Psoas muscle (tissue), 8 donors: ENCODE measurements around the gene YPEL5. TPM values are rescaled to one million over a fixed set of nuclear protein-coding genes. Genes with fewer than 3 reads are reported as not detected.
A peak's percentile ranks its signal among the peaks of the same experiment; 100 is the strongest.

Experiments
- ATAC-seq, 4 donors: fragments of 200-7000 bp; cut with Tn5 transposase; one replicate each; pipeline ENCODE4 v1.9.1; 2020; ENCODE audit warnings: moderate library complexity in 3 of 4, mild to moderate bottlenecking in 2 of 4
- DNase-seq, 2 donors: peaks; one replicate each; pipeline ENCODE4 v3.0.0-alpha.2; 2020
- H3K27ac ChIP-seq: fragments of 200-600 bp; one replicate; pipeline ENCODE4 v1.8.0; 2022
- H3K27me3 ChIP-seq, 3 donors: fragments of 200-600 bp in 1 of 3; one replicate each; pipeline versions ENCODE4 v1.6.1 to v1.8.0; 2013 to 2022; ENCODE audit warnings: low read length in 2 of 3, mild to moderate bottlenecking in 2 of 3, moderate library complexity in 1 of 3; ENCODE audit not compliant: insufficient read depth in 3 of 3
- H3K36me3 ChIP-seq, 2 donors: fragments of 200-600 bp in 1 of 2; one replicate each; pipeline versions ENCODE4 v1.6.1 to v1.8.0; 2013 to 2022; ENCODE audit warnings: low read depth in 1 of 2, mild to moderate bottlenecking in 1 of 2, moderate library complexity in 1 of 2; ENCODE audit not compliant: insufficient read depth in 1 of 2
- H3K4me1 ChIP-seq: fragments of 200-600 bp; one replicate; pipeline ENCODE4 v1.8.0; 2022
- H3K4me3 ChIP-seq: fragments of 200-600 bp; one replicate; pipeline ENCODE4 v1.8.0; 2022; ENCODE audit warnings: mild to moderate bottlenecking
- H3K9me3 ChIP-seq: fragments of 200-600 bp; one replicate; pipeline ENCODE4 v1.8.0; 2022
- WGBS, 3 donors: extraction: QIAGEN DNeasy Blood & Tissue Kit; methylation state at CpG; one replicate each; pipeline versions ENCODE4 v1.1.6 to v1.1.7; 2013; 5-methylcytosine and 5-hydroxymethylcytosine counted together
- intact Hi-C, 2 donors: fragments of 100-400 bp; cut with DNase I; formaldehyde crosslinking; loops; one replicate each; pipeline versions ENCODE4 v1.11.0 to v1.14.2; 2022
- polyA plus RNA-seq, 3 donors: library from polyadenylated mRNA; stranded (reverse); fragments of 200-250 nt; gene quantifications; one replicate each; pipeline ENCODE4 v1.2.3, GENCODE V29; 2013
- total RNA-seq, 4 donors: library from RNA; stranded (reverse); fragmentation: NEBNext Ultra II Directional in 2 of 4; extraction: Animal tissue kit (Norgen Biotek cat#: 25700) in 2 of 4; gene quantifications; one replicate each; pipeline versions ENCODE4 v1.2.1 to v1.2.4, GENCODE V29; 2021 to 2023
- TF ChIP-seq, protein P1 (sequence below): fragments of 200-600 bp; IDR thresholded peaks from one replicate; pipeline ENCODE4 v1.8.0; 2022; ENCODE audit warnings: antibody characterized with exemption
- donor health status: healthy with polysubstance abuse.
- donor health status: DM: no; HTN: no; CAD: no; lungs with moderate emphysema.
- donor health status: Bipolar disorder and iron deficiency.
- donor health status: healthy.
- donor health status: DM: yes; HTN: yes; CAD: no.
- donor health status: DM: no; HTN: no; CAD: no.
- donor health status: DM: no; HTN: no; CAD: no.
- donor health status: DM: yes; HTN: yes; CAD: no.

YPEL5 gene
- total and polyA plus RNA-seq, 7 donors = 23.2 to 98.0 (median 55.4) TPM

DNA sequence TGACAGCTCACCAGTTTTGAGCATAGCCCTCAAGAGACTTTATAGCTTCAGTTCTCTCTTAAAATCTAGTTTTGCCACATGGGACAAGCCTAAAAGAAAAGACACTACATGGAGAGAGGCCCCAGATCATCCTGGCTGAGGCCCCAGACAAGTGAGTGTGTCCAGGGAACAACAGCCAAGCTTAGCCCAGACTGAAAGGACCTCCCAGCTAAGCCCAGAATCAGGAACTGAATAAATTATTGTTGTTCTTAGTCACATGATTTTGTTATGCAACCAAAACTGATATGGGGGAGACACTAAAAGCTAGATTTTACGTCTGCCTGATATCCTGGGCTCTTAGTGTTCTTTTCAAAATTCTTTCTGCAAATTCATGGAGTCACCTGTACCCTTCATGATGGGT, 55.2 kb downstream of the YPEL5 start:
- no peaks in the 10 kb centered on the region for H3K36me3 ChIP-seq
- H3K9me3 ChIP-seq = no peaks in the 10 kb centered on the region
- H3K4me3 ChIP-seq = no peak overlapping the region
- 54 to 76% (median 71%) methylated on average over 1 of the region's 1 CpG for WGBS, 3 donors
- DNase-seq (peak; percentile 41 to 63), ATAC-seq (peak in 3 of 4 donors; percentile 53 to 67 (median 65))
- no peaks in the 10 kb centered on the region for H3K4me1 ChIP-seq
- no peak overlapping the region for H3K27ac ChIP-seq
- intact Hi-C loops = loop anchor here in 1 of 2 donors (10.0 kb wide), 2 partner anchors 973 to 1133 kb away; no protein-coding TSS in a partner anchor
- TF ChIP-seq, protein P1, sequence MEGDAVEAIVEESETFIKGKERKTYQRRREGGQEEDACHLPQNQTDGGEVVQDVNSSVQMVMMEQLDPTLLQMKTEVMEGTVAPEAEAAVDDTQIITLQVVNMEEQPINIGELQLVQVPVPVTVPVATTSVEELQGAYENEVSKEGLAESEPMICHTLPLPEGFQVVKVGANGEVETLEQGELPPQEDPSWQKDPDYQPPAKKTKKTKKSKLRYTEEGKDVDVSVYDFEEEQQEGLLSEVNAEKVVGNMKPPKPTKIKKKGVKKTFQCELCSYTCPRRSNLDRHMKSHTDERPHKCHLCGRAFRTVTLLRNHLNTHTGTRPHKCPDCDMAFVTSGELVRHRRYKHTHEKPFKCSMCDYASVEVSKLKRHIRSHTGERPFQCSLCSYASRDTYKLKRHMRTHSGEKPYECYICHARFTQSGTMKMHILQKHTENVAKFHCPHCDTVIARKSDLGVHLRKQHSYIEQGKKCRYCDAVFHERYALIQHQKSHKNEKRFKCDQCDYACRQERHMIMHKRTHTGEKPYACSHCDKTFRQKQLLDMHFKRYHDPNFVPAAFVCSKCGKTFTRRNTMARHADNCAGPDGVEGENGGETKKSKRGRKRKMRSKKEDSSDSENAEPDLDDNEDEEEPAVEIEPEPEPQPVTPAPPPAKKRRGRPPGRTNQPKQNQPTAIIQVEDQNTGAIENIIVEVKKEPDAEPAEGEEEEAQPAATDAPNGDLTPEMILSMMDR = no peak
- peaks cover 0 to 2% (median 0%) of the 10 kb centered on the region in 3 donors for H3K27me3 ChIP-seq

DNA sequence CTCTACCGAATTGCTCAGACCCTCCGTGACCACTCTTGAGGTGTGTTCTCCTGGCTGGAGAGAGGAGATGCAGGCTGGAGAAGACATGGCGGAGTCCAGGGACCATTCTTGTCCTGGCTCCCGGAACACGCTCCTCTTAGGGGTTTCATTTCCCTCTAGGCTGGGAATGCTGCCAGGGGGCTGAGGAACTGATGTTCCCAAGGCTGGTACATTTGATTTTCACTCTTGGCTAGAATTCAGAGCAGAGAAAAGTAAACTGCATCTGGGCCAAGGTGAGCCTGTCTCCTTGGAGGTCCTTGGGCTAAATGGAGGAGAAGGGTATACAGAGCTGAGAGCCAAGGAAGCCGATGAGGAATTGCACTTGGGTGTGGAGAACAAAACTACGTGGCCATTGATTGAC, 56.3 kb downstream of the YPEL5 start:
- intact Hi-C loops = loop anchor here in 1 of 2 donors (10.0 kb wide), 2 partner anchors 972 to 1132 kb away; no protein-coding TSS in a partner anchor
- Histone ChIP-seq H3K4me1 (no peaks in the 10 kb centered on the region), H3K27me3 (peaks cover 0 to 2% (median 0%) of the 10 kb centered on the region in 3 donors), H3K27ac (no peak overlapping the region), H3K36me3 (no peaks in the 10 kb centered on the region), H3K4me3 (no peak overlapping the region), H3K9me3 (no peaks in the 10 kb centered on the region)
- TF ChIP-seq, protein P1 = no peak
- DNase-seq (no peak), ATAC-seq (no peak)
- 87 to 96% (median 92%) methylated on average over 7 of the region's 7 CpGs for WGBS, 3 donors

DNA sequence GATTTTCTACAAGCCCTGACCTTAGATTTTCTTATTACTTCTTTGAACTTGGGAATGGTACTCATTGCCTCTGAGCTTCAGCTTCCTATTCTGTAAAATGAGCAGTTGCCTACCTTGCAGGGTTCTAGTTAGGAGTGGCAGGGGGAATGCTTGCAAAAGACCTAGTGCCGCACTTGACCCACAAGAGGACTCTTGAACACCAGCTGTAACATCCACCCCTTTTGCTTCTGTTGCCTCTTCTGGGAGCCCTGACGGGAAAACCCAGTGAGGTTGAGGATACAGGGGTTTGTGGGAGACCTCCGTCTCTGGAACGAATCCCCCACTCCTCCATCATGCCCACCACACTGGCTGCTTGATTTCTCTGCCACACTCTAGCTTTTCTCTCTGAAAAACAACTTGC, 57.5 kb downstream of the YPEL5 start:
- H3K36me3 ChIP-seq = no peaks in the 10 kb centered on the region
- no peak overlapping the region for H3K4me3 ChIP-seq
- no peak overlapping the region for H3K27ac ChIP-seq
- H3K9me3 ChIP-seq = no peaks in the 10 kb centered on the region
- no peaks in the 10 kb centered on the region for H3K4me1 ChIP-seq
- peaks cover 0 to 2% (median 0%) of the 10 kb centered on the region in 3 donors for H3K27me3 ChIP-seq
- TF ChIP-seq, protein P1 = no peak
- ATAC-seq (no peak), DNase-seq (no peak)
- 90 to 91% (median 90%) methylated on average over 4 of the region's 4 CpGs for WGBS, 3 donors
- intact Hi-C loops = loop anchor here in 1 of 2 donors (10.0 kb wide), 2 partner anchors 971 to 1131 kb away; no protein-coding TSS in a partner anchor

DNA sequence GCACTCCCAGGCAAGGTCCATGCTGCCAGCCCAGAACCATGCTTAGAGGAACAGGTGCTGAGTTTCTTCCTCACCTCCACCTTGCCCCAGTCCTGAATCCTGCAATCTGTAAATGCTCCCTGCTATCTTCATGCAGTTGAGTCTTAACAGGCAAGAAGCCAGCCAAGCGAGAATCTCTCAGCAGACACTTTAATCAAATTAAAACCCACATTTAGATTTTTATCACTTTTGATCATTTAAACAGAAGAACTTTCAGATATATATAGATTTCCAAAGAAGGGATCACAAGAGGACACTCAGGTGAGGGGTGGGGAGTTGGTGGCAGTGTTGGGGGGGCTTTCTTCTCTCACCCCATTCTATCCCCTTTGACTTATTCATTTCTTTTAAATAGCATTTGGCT, 58.6 kb downstream of the YPEL5 start:
- Histone ChIP-seq H3K27me3 (peaks cover 0 to 2% (median 0%) of the 10 kb centered on the region in 3 donors), H3K27ac (no peak overlapping the region), H3K4me1 (no peaks in the 10 kb centered on the region), H3K36me3 (no peaks in the 10 kb centered on the region), H3K4me3 (no peak overlapping the region), H3K9me3 (no peaks in the 10 kb centered on the region)
- intact Hi-C loops = loop anchor here in 1 of 2 donors (10.0 kb wide), 2 partner anchors 969 to 1129 kb away; no protein-coding TSS in a partner anchor
- TF ChIP-seq, protein P1 = no peak
- ATAC-seq (no peak), DNase-seq (no peak)
- 75 to 89% (median 86%) methylated on average over 1 of the region's 1 CpG for WGBS, 3 donors
